Upper lobe of left lung (tissue), 6 donors: Measurements from ENCODE around the gene CDK11B. TPM values are rescaled to one million over a fixed set of nuclear protein-coding genes. Genes with fewer than 3 reads are reported as not detected.

Experiments used
- ATAC-seq, 2 donors: fragments of 200-7000 bp; cut with Tn5 transposase; one replicate each; pipeline ENCODE4 v1.9.1; 2022; ENCODE audit warnings: mild to moderate bottlenecking in 2 of 2, moderate library complexity in 2 of 2; ENCODE audit not compliant: low FRiP score in 2 of 2
- DNase-seq, 2 donors: peaks; one replicate each; pipeline ENCODE4 v3.0.0-alpha.2; 2019 to 2020
- H3K27ac ChIP-seq, 4 donors: fragments of 200-600 bp; sonication (generic); one replicate each; pipeline ENCODE4 v1.5.1; 2016 to 2019
- H3K27me3 ChIP-seq, 4 donors: fragments of 200-600 bp; sonication (generic); one replicate each; pipeline ENCODE4 v1.5.1; 2017 to 2019
- H3K36me3 ChIP-seq, 4 donors: fragments of 200-600 bp; sonication (generic); one replicate each; pipeline ENCODE4 v1.5.1; 2016 to 2019
- H3K4me1 ChIP-seq, 4 donors: fragments of 200-600 bp; sonication (generic); one replicate each; pipeline ENCODE4 v1.5.1; 2018 to 2019
- H3K4me3 ChIP-seq, 4 donors: fragments of 200-600 bp; sonication (generic); one replicate each; pipeline ENCODE4 v1.5.1; 2017 to 2019; ENCODE audit warnings: mild to moderate bottlenecking in 2 of 4, moderate library complexity in 1 of 4
- H3K9me3 ChIP-seq, 4 donors: fragments of 200-600 bp; sonication (generic); one replicate each; pipeline ENCODE4 v1.5.1; 2018 to 2019
- EP300 ChIP-seq, 4 donors: sonication (generic); formaldehyde crosslinking; IDR thresholded peaks; one replicate each; pipeline ENCODE4 v1.5.1; 2017; ENCODE audit warnings: antibody characterized with exemption in 4 of 4, control low read depth in 2 of 4
- POLR2A ChIP-seq, 4 donors: fragments of 450-650 bp; IDR thresholded peaks; one replicate each; pipeline ENCODE4 v1.5.1; 2016 to 2017; ENCODE audit warnings: antibody characterized with exemption in 4 of 4, mild to moderate bottlenecking in 2 of 4
- POLR2AphosphoS5 ChIP-seq, 2 donors: sonication (generic); formaldehyde crosslinking; IDR thresholded peaks; one replicate each; pipeline ENCODE4 v1.5.1; 2017; ENCODE audit warnings: antibody characterized with exemption in 2 of 2
- WGBS, 2 donors: methylation state at CpG; one replicate each; pipeline ENCODE4 v1.1.5; 2017 to 2018; 5-methylcytosine and 5-hydroxymethylcytosine counted together
- total RNA-seq, 6 donors: library from RNA; depleted of rRNA in 4 of 6; stranded (reverse); fragments of >200 nt in 4 of 6; gene quantifications; one replicate each; pipeline versions ENCODE4 v1.1.0 to v1.2.1, GENCODE V29; 2016 to 2021
- TF ChIP-seq, protein P1 (sequence below), 6 experiments: fragments of 450-650 bp in 4 of 6; fragments of 200-600 bp in 2 of 6; sonication (generic) in 2 of 6; IDR thresholded peaks; one replicate each; pipeline ENCODE4 v1.5.1; 2016 to 2019; ENCODE audit warnings: antibody characterized with exemption in 6 of 6
- donor health status: DM: no; HTN: no; CAD: no; lungs with moderate emphysema.
- donor health status: DM: no; HTN: yes; CAD: no; lungs with severe emphysema.

CDK11B gene
- total RNA-seq, 6 donors from 2014 or later: 20.8 to 55.5 (median 24.9) TPM

- Histone ChIP-seq H3K27ac (no peak overlapping the region), H3K4me3 (peak overlapping the region in 3 of 4 donors; percentile 54 to 58 (median 56)), H3K4me1 (peaks cover 12 to 25% (median 19%) of the 10 kb centered on the region in 4 donors), H3K36me3 (no peaks in the 10 kb centered on the region), H3K9me3 (no peaks in the 10 kb centered on the region), H3K27me3 (peaks cover 0 to 4% (median 1%) of the 10 kb centered on the region in 4 donors)
- WGBS, 2 donors: 77% methylated on average over 17 of the region's 22 CpGs; no CpG with 5 or more reads in 1 of the 2 donors
- TF ChIP-seq, protein P1, sequence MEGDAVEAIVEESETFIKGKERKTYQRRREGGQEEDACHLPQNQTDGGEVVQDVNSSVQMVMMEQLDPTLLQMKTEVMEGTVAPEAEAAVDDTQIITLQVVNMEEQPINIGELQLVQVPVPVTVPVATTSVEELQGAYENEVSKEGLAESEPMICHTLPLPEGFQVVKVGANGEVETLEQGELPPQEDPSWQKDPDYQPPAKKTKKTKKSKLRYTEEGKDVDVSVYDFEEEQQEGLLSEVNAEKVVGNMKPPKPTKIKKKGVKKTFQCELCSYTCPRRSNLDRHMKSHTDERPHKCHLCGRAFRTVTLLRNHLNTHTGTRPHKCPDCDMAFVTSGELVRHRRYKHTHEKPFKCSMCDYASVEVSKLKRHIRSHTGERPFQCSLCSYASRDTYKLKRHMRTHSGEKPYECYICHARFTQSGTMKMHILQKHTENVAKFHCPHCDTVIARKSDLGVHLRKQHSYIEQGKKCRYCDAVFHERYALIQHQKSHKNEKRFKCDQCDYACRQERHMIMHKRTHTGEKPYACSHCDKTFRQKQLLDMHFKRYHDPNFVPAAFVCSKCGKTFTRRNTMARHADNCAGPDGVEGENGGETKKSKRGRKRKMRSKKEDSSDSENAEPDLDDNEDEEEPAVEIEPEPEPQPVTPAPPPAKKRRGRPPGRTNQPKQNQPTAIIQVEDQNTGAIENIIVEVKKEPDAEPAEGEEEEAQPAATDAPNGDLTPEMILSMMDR (IDR thresholded peaks at IDR 0.05): no peak
- no peak for TF ChIP-seq POLR2A (IDR thresholded peaks at IDR 0.05)
- TF ChIP-seq EP300 (IDR thresholded peaks at IDR 0.05): no peak
- TF ChIP-seq POLR2AphosphoS5 (IDR thresholded peaks at IDR 0.05): no peak
- DNase-seq (peak in 1 of 2 donors; percentile 70), ATAC-seq (no peak)
These were observed 57.8 kb downstream of the CDK11B start for GRCh38 chr1:1600861-1601563.

DNA sequence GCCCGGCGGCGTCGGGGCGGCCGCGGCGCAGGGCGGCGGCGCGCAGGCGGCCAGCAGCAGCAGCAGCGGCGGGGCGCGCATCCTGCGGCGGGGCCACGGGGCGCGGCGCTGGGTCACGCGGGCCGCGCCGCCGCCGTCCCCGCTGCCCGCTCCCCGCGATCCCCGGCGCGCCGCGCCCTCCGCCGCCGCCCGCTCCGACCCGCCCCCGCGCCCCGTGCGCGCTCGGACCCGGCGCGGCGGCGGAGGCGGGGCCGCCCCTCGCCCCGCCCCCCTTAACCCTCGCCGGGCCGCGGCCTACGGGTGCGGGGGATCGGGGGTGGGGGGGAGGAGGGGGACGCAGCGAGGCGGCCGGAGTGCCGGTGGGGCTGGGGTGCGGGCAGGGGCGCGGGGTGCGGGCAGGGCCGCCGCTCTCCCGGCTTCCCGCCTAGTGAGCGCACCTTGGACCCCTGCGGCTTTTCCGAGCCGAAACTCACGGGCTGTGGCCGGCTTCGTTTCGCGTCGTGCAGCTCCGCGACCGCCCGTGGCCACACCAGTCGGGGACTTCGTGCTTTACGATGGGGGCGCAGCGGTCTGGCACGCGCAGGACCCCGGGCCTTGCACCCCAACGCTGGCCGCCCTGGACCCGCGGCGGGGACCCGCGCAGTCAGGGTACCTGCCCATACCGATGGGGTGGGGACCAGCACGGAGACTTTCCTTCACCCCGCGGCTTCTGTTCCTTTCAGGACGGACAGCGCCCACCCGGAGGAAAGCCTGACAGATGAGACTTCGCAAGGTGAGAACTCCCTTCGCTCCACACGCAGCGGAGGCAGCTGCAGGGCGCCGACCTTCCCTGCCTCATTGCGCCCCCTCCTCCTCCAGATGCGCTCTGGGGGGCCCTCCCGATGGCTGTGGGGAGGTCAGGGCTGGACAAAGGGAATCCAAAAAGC lies 58.6 kb downstream of the CDK11B start, which contains the start of gene FNDC10:
FNDC10 (minus strand) TSS at position 201 of the 926 bp plus-strand sequence; CDS start at position 81, 120 bp downstream.
- H3K27ac ChIP-seq: no peak within 1 kb of the TSS
- H3K4me3 ChIP-seq: peak within 1 kb of the TSS; percentile 52 to 58 (median 55)
- 0 to 17% methylated on average over 3 to 14 of the region's 125 CpGs for WGBS, 2 donors
- H3K4me1 ChIP-seq: peaks cover 12 to 25% (median 19%) of the 10 kb centered on the region in 4 donors
- peak in 1 of 2 donors; percentile 28 for ATAC-seq
- DNase-seq: peak in 1 of 2 donors; percentile 85
- H3K9me3 ChIP-seq: no peaks in the 10 kb centered on the region
- no peak for TF ChIP-seq EP300 (IDR thresholded peaks at IDR 0.05)
- TF ChIP-seq, protein P1 (IDR thresholded peaks at IDR 0.05): no peak
- TF ChIP-seq POLR2A (IDR thresholded peaks at IDR 0.05): no peak
- no peak for TF ChIP-seq POLR2AphosphoS5 (IDR thresholded peaks at IDR 0.05)
- H3K27me3 ChIP-seq: peaks cover 0 to 4% (median 1%) of the 10 kb centered on the region in 4 donors
- H3K36me3 ChIP-seq: no peaks in the 10 kb centered on the region

- Histone ChIP-seq H3K27ac (no peak overlapping the region), H3K4me1 (peaks cover 12 to 25% (median 19%) of the 10 kb centered on the region in 4 donors), H3K9me3 (no peaks in the 10 kb centered on the region), H3K36me3 (no peaks in the 10 kb centered on the region), H3K27me3 (peaks cover 0 to 4% (median 1%) of the 10 kb centered on the region in 4 donors), H3K4me3 (peak overlapping the region in 3 of 4 donors; percentile 46 to 54 (median 50))
- peak in 1 of 2 donors; percentile 56 for ATAC-seq
- DNase-seq: peak in 1 of 2 donors; percentile 91
- WGBS, 2 donors: 25 to 53% methylated on average over 27 to 31 of the region's 111 CpGs
- no peak for TF ChIP-seq EP300 (IDR thresholded peaks at IDR 0.05)
- TF ChIP-seq, protein P1 (IDR thresholded peaks at IDR 0.05): peak in 3 of 6 experiments; percentile 19 to 47 (median 38)
- no peak for TF ChIP-seq POLR2AphosphoS5 (IDR thresholded peaks at IDR 0.05)
- no peak for TF ChIP-seq POLR2A (IDR thresholded peaks at IDR 0.05)
These were observed 59.5 kb downstream of the CDK11B start for GRCh38 chr1:1599030-1599934.

GRCh38 chr1:1598720-1599029 lies 60.1 kb downstream of the CDK11B start:
- ATAC-seq: no peak
- DNase-seq: no peak
- Histone ChIP-seq H3K36me3 (no peaks in the 10 kb centered on the region), H3K4me1 (peaks cover 12 to 25% (median 19%) of the 10 kb centered on the region in 4 donors), H3K27ac (no peak overlapping the region), H3K4me3 (no peak overlapping the region), H3K9me3 (no peaks in the 10 kb centered on the region), H3K27me3 (peaks cover 0 to 4% (median 1%) of the 10 kb centered on the region in 4 donors)
- 75 to 92% methylated on average over 5 to 13 of the region's 13 CpGs for WGBS, 2 donors
- no peak for TF ChIP-seq POLR2AphosphoS5 (IDR thresholded peaks at IDR 0.05)
- no peak for TF ChIP-seq EP300 (IDR thresholded peaks at IDR 0.05)
- TF ChIP-seq, protein P1 (IDR thresholded peaks at IDR 0.05): no peak
- no peak for TF ChIP-seq POLR2A (IDR thresholded peaks at IDR 0.05)
